Activated CD4-positive, alpha-beta T cell treated with anti-CD3 and anti-CD28 coated beads, Interleukin-2, Interleukin-4, amounts not matched to agents 100 ng/mL and 50 ng/mL, durations not matched to agents 16 hours and 8 hours (primary cell): Measurements from ENCODE around the gene HOXD10.

ENCODE experiments used
- DNase-seq: peaks from one replicate; pipeline ENCODE4 v3.0.0-alpha.2; 2020; ENCODE audit warnings: low spot score

The HOXD10 gene

GRCh38 chr2:176123411-176124109 is 7.0 kb downstream of the HOXD10 start:
- DNase-seq = no peak

GRCh38 chr2:176124110-176124946 is 7.8 kb downstream of the HOXD10 start:
- DNase-seq = no peak

GRCh38 chr2:176124947-176125771 is 8.6 kb downstream of the HOXD10 start:
- DNase-seq = no peak

GRCh38 chr2:176125772-176126054 is 9.1 kb downstream of the HOXD10 start:
- DNase-seq = no peak

GRCh38 chr2:176126929-176127773 is 10.6 kb downstream of the HOXD10 start:
- DNase-seq = peak; percentile 42

- no peak for DNase-seq
These were observed 11.1 kb downstream of the HOXD10 start for GRCh38 chr2:176127774-176128072.

GRCh38 chr2:176128172-176128981 is 11.8 kb downstream of the HOXD10 start:
- no peak for DNase-seq

- DNase-seq = no peak
These were observed 12.6 kb downstream of the HOXD10 start, which contains the start of gene HOXD8 for GRCh38 chr2:176128982-176129796. TSS of gene HOXD8 (plus strand) at chr2:176129705. CDS start at chr2:176130367, 662 bp downstream.

GRCh38 chr2:176129813-176130146 is 13.2 kb downstream of the HOXD10 start:
- no peak for DNase-seq

- no peak for DNase-seq
These were observed 13.8 kb downstream of the HOXD10 start for GRCh38 chr2:176130147-176130956.

- no peak for DNase-seq
These were observed 14.6 kb downstream of the HOXD10 start for GRCh38 chr2:176130957-176131847.

GRCh38 chr2:176131848-176132158 is 15.2 kb downstream of the HOXD10 start:
- no peak for DNase-seq

- no peak for DNase-seq
These were observed 15.9 kb downstream of the HOXD10 start for GRCh38 chr2:176132205-176133171.

- DNase-seq = no peak
These were observed 16.8 kb downstream of the HOXD10 start for GRCh38 chr2:176133389-176133788.

- DNase-seq = no peak
These were observed 17.5 kb downstream of the HOXD10 start for GRCh38 chr2:176134035-176134434.

- no peak for DNase-seq
These were observed 18.5 kb downstream of the HOXD10 start for GRCh38 chr2:176135035-176135440.
